H1 (cell line): ENCODE results near the gene ATP13A2. TPM values are rescaled to one million over a fixed set of nuclear protein-coding genes. Genes with fewer than 3 reads are reported as not detected.

Experiments
- CTCF ChIA-PET: fragments of 300-600 bp; sonication (Branson Sonifier 250); formaldehyde crosslinking; loops from one replicate; lab custom pipeline; 2021; ENCODE audit not compliant: partially characterized antibody; lab: Charles Lee
- POLR2A ChIA-PET: fragments of 300-600 bp; sonication (Branson Sonifier 250); formaldehyde crosslinking; loops from one replicate; lab custom pipeline; 2021; ENCODE audit warnings: inconsistent platforms; ENCODE audit not compliant: partially characterized antibody; lab: Charles Lee
- DNase-seq, 2 experiments: peaks; one replicate each; pipeline versions ENCODE4 v3.0.0 to v3.0.0-alpha.2; 2010 to 2022; ENCODE audit warnings: low spot score in 2 of 2, low read depth in 1 of 2, mixed read lengths in 1 of 2
- FAIRE-seq: peaks from 2 replicates; lab custom pipeline; 2011; peaks lifted over from hg19 to GRCh38; lab: Jason Lieb, UNC
- H2AFZ ChIP-seq: 2 replicates; pipeline ENCODE4 v1.8.1; 2012; ENCODE audit warnings: low read length, inconsistent platforms
- H2AK5ac ChIP-seq: 2 replicates; pipeline ENCODE4 v1.6.1; 2013; ENCODE audit warnings: low read depth, low read length
- H2BK120ac ChIP-seq: replicated peaks from 2 replicates; pipeline ENCODE3; 2013; ENCODE audit warnings: low read depth, low read length, inconsistent platforms
- H2BK12ac ChIP-seq: 2 replicates; pipeline ENCODE4 v1.6.1; 2013; ENCODE audit warnings: low read depth, low read length
- H2BK15ac ChIP-seq: 2 replicates; pipeline ENCODE4 v1.6.1; 2013; ENCODE audit warnings: low read length
- H2BK20ac ChIP-seq: 2 replicates; pipeline ENCODE4 v1.6.1; 2013; ENCODE audit warnings: low read length
- H2BK5ac ChIP-seq: 2 replicates; pipeline ENCODE4 v1.6.1; 2013; ENCODE audit warnings: low read depth, low read length
- H3K14ac ChIP-seq: 2 replicates; pipeline ENCODE4 v1.6.1; 2013; ENCODE audit warnings: inconsistent platforms; ENCODE audit not compliant: insufficient read length
- H3K18ac ChIP-seq: 2 replicates; pipeline ENCODE4 v1.6.1; 2013; ENCODE audit warnings: low read length; ENCODE audit errors: extremely low read depth
- H3K23ac ChIP-seq: 2 replicates; pipeline ENCODE4 v1.6.1; 2013; ENCODE audit warnings: inconsistent platforms; ENCODE audit not compliant: insufficient read length
- H3K23me2 ChIP-seq: 2 replicates; pipeline ENCODE4 v1.6.1; 2013; ENCODE audit warnings: low read depth, low read length
- H3K27ac ChIP-seq: 2 replicates; pipeline ENCODE4 v1.6.1; 2011; ENCODE audit warnings: low read depth, low read length, inconsistent platforms
- H3K27me3 ChIP-seq, 4 experiments: replicated peaks in 1 of 4; 1 replicate in 1 of 4; 2 replicates in 3 of 4; pipeline versions ENCODE4 v1.6.1 to v1.8.1; 2011 to 2013; ENCODE audit warnings: low read length in 3 of 4, mild to moderate bottlenecking in 3 of 4, inconsistent platforms in 2 of 4, mixed read lengths in 2 of 4, moderate library complexity in 1 of 4; ENCODE audit not compliant: control insufficient read depth in 3 of 4, insufficient read depth in 3 of 4; ENCODE audit errors: extremely low read depth in 1 of 4
- H3K36me3 ChIP-seq, 4 experiments: 2 replicates each; pipeline versions ENCODE4 v1.6.1 to v1.8.1; 2011 to 2013; ENCODE audit warnings: mild to moderate bottlenecking in 4 of 4, low read length in 3 of 4, moderate library complexity in 2 of 4, control low read depth in 1 of 4, inconsistent platforms in 1 of 4; ENCODE audit not compliant: insufficient read depth in 4 of 4, control insufficient read depth in 2 of 4
- H3K4ac ChIP-seq: replicated peaks from 2 replicates; pipeline ENCODE3; 2013; ENCODE audit warnings: low read length, low read depth, mixed read lengths, inconsistent platforms; ENCODE audit not compliant: insufficient read length
- H3K4me1 ChIP-seq, 4 experiments: replicated peaks in 1 of 4; 1 replicate in 1 of 4; 2 replicates in 3 of 4; pipeline versions ENCODE4 v1.6.1 to v1.8.1; 2011 to 2013; ENCODE audit warnings: low read length in 3 of 4, inconsistent platforms in 2 of 4, mixed read lengths in 1 of 4; ENCODE audit not compliant: insufficient read depth in 4 of 4, control insufficient read depth in 3 of 4
- H3K4me2 ChIP-seq, 2 experiments: 2 replicates each; pipeline versions ENCODE4 v1.6.1 to v1.8.1; 2011 to 2013; ENCODE audit warnings: low read depth in 2 of 2, low read length in 2 of 2, control low read depth in 1 of 2, inconsistent platforms in 1 of 2, mild to moderate bottlenecking in 1 of 2; ENCODE audit not compliant: insufficient read depth in 1 of 2
- H3K4me3 ChIP-seq, 4 experiments: fragments of 200-600, 300-600 bp in 1 of 4; sonication (generic), shearing (Covaris generic), sonication (Bioruptor Twin) in 1 of 4; 2 replicates each; pipeline versions ENCODE4 v1.5.1 to v1.8.1; 2011 to 2016; ENCODE audit warnings: low read length in 4 of 4, low read depth in 3 of 4, control low read depth in 2 of 4, inconsistent platforms in 2 of 4, mild to moderate bottlenecking in 2 of 4, mixed read lengths in 1 of 4, moderate library complexity in 1 of 4; ENCODE audit not compliant: insufficient read depth in 2 of 4; ENCODE audit errors: extremely low read depth in 1 of 4
- H3K56ac ChIP-seq: replicated peaks from 2 replicates; pipeline ENCODE3; 2013; ENCODE audit warnings: low read depth, mild to moderate bottlenecking, mixed read lengths, low read length, inconsistent platforms; ENCODE audit not compliant: insufficient read length
- H3K79me1 ChIP-seq: 2 replicates; pipeline ENCODE4 v1.6.1; 2013; ENCODE audit warnings: low read depth, low read length, control low read depth
- H3K79me2 ChIP-seq, 2 experiments: 2 replicates each; pipeline versions ENCODE4 v1.6.1 to v1.8.1; 2012 to 2013; ENCODE audit warnings: low read length in 2 of 2, mild to moderate bottlenecking in 2 of 2, inconsistent platforms in 1 of 2; ENCODE audit not compliant: insufficient read depth in 2 of 2, control insufficient read depth in 1 of 2
- H3K9ac ChIP-seq, 4 experiments: replicated peaks in 1 of 4; 1 replicate in 1 of 4; 2 replicates in 3 of 4; pipeline versions ENCODE4 v1.6.1 to v1.8.1; 2011 to 2013; ENCODE audit warnings: low read depth in 3 of 4, low read length in 3 of 4, control low read depth in 2 of 4, mild to moderate bottlenecking in 2 of 4, moderate library complexity in 2 of 4, inconsistent platforms in 1 of 4; ENCODE audit errors: extremely low read depth in 1 of 4
- H3K9me3 ChIP-seq, 2 experiments: 2 replicates each; pipeline versions ENCODE4 v1.6.1 to v1.8.1; 2012 to 2013; ENCODE audit warnings: mild to moderate bottlenecking in 2 of 2, moderate library complexity in 2 of 2, control low read depth in 1 of 2, inconsistent platforms in 1 of 2, low read depth in 1 of 2, low read length in 1 of 2, mixed read lengths in 1 of 2; ENCODE audit not compliant: insufficient read depth in 2 of 2
- H4K20me1 ChIP-seq, 2 experiments: replicated peaks in 1 of 2; 2 replicates each; pipeline versions ENCODE3 to v1.8.1; 2011 to 2013; ENCODE audit warnings: inconsistent platforms in 2 of 2, low read length in 2 of 2, mild to moderate bottlenecking in 1 of 2; ENCODE audit not compliant: insufficient read depth in 2 of 2, control insufficient read depth in 1 of 2
- H4K5ac ChIP-seq: 2 replicates; pipeline ENCODE4 v1.6.1; 2013; ENCODE audit warnings: low read length, low read depth, mixed read lengths, inconsistent platforms; ENCODE audit not compliant: insufficient read length
- H4K8ac ChIP-seq: 2 replicates; pipeline ENCODE4 v1.8.0; 2013; ENCODE audit warnings: mild to moderate bottlenecking, moderate library complexity, low read length, inconsistent platforms; ENCODE audit not compliant: insufficient read depth; ENCODE audit errors: extremely low read depth
- H4K91ac ChIP-seq: replicated peaks from 2 replicates; pipeline ENCODE3; 2013; ENCODE audit warnings: low read length, mixed read lengths, inconsistent platforms; ENCODE audit not compliant: insufficient read length
- MAFK ChIP-seq: IDR thresholded peaks from 2 replicates; pipeline ENCODE4 v1.6.1; 2012; ENCODE audit warnings: low read depth, mild to moderate bottlenecking, improper control_type of control experiment, low read length
- WGBS, 2 experiments: shearing (Covaris generic) in 1 of 2; methylation state at CpG; one replicate each; pipeline versions ENCODE4 v1.1.6 to v1.1.7; 2013 to 2015; ENCODE audit warnings: low lambda C conversion rate in 2 of 2, mixed read lengths in 2 of 2, inconsistent platforms in 1 of 2, low coverage in 1 of 2, missing lambda C conversion rate in 1 of 2; ENCODE audit not compliant: insufficient replicate concordance in 2 of 2, insufficient coverage in 1 of 2, insufficient read length in 1 of 2; ENCODE audit errors: extremely low coverage in 1 of 2, missing lambda C conversion rate in 1 of 2; 5-methylcytosine and 5-hydroxymethylcytosine counted together
- polyA plus RNA-seq, 7 experiments: library from polyadenylated mRNA; depleted of rRNA in 3 of 7; stranded (reverse) in 5 of 7; unstranded in 2 of 7; fragments of >200 nt in 5 of 7; fragments of 200-250 nt in 2 of 7; gene quantifications; 1 replicate in 5 of 7; 2 replicates in 1 of 7; 4 replicates in 1 of 7; pipeline versions ENCODE4 v1.2.1 to v1.2.3, GENCODE V29; 2011 to 2013; ENCODE audit warnings: missing spikeins in 2 of 7, mixed read lengths in 2 of 7
- total RNA-seq: library from RNA; stranded (reverse); fragmentation: NEBNext Ultra II Directional; extraction: Animal tissue kit (Norgen Biotek cat#: 25700); gene quantifications from 2 replicates; pipeline ENCODE4 v1.2.1, GENCODE V29; 2021

Gene ATP13A2
- total and polyA plus RNA-seq, 2 of the 8 experiments (the other 6 are each of a cell fraction or from before 2014, with no cell fraction given), result 82.1 to 83.6 TPM

DNA sequence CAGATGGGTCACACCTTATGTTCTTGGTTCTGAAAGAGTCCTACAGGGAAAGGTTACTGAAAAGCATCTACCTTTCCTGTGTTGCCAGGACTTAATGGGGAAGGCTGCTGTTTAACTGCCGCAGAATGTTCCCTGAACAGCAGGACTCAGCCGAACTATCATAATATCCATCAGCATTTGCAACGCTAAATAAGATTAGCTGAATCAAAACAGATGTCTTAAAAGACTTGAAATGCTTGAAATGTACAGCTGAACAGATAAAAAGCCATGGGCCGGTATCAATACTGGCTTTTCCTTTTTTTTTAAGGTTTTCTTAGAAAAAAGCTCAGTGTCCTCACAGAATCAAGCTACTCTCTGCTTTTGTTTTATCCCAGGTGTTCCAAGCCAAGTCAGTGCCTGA, 19.7 kb upstream of the ATP13A2 start:
- no peaks in the 10 kb centered on the region for H3K4me1 ChIP-seq
- no peak overlapping the region for H3K14ac ChIP-seq
- no peak for TF ChIP-seq MAFK
- TF ChIP-seq, all 59 proteins: peak for 0
- Histone ChIP-seq H3K18ac (no peak overlapping the region), H2AK5ac (no peak overlapping the region), H2BK15ac (no peak overlapping the region), H3K4me3 (no peak overlapping the region), H2BK20ac (no peak overlapping the region), H2AFZ (no peak overlapping the region), H3K9ac (no peak overlapping the region), H3K23me2 (no peaks in the 10 kb centered on the region), H2BK5ac (no peak overlapping the region), H4K20me1 (peaks cover 0 to 2% of the 10 kb centered on the region in 2 experiments), H3K27ac (no peak overlapping the region), H3K36me3 (peaks cover 4 to 45% (median 20%) of the 10 kb centered on the region in 4 experiments), H3K4ac (no peak overlapping the region), H3K9me3 (no peaks in the 10 kb centered on the region), H2BK12ac (no peak overlapping the region), H4K91ac (no peak overlapping the region), H3K79me1 (no peaks in the 10 kb centered on the region), H3K23ac (no peak overlapping the region), H3K27me3 (no peaks in the 10 kb centered on the region), H3K4me2 (no peak overlapping the region), H2BK120ac (no peak overlapping the region), H3K79me2 (no peaks in the 10 kb centered on the region), H4K8ac (no peak overlapping the region), H3K56ac (no peak overlapping the region), H4K5ac (no peak overlapping the region)
- ChIA-PET POLR2A (no interaction called here), CTCF (interaction anchor here (0.6 to 1.7 kb wide), 4 partner anchors 9 to 425 kb away, joined by 3 to 5 read pairs (median 3); no protein-coding TSS in a partner anchor)
- DNase-seq, result no peak
- FAIRE-seq, result no peak
- 90% methylated on average over 4 of the region's 4 CpGs; no CpG with 5 or more reads in 1 of the 2 experiments for WGBS, 2 experiments
